SK-N-SH (cell line): ENCODE data around the gene TMEM184B. TPM values are rescaled to one million over a fixed set of nuclear protein-coding genes. Genes with fewer than 3 reads are reported as not detected.

Experiments
- CTCF ChIA-PET: fragments of 300-600, 350-600 bp; formaldehyde crosslinking; extraction: SDS; loops from one replicate; lab custom pipeline; 2021; lab: Yijun Ruan, JAX
- POLR2A ChIA-PET: fragments of 350-600 bp; sonication (Branson Sonifier 250); formaldehyde crosslinking; extraction: SDS; loops from one replicate; lab custom pipeline; 2020; ENCODE audit warnings: antibody characterized with exemption, inconsistent platforms; lab: Yijun Ruan, JAX
- DNase-seq: peaks from one replicate; pipeline ENCODE4 v3.0.0; 2012
- H2AFZ ChIP-seq: fragments of 200-600 bp; sonication (generic); 2 replicates; pipeline ENCODE4 v1.8.1; 2016; ENCODE audit warnings: antibody characterized with exemption, mild to moderate bottlenecking, low read depth
- H3F3A ChIP-seq: fragments of 200-600 bp; sonication (generic); replicated peaks from 2 replicates; pipeline ENCODE3; 2016; ENCODE audit warnings: antibody characterized with exemption, mild to moderate bottlenecking; ENCODE audit not compliant: insufficient read depth
- H3K27ac ChIP-seq, 2 experiments: fragments of 200-500 bp in 1 of 2; fragments of 200-600 bp in 1 of 2; sonication (Bioruptor generic) in 1 of 2; sonication (generic), shearing (Covaris generic) in 1 of 2; 2 replicates each; pipeline versions ENCODE4 v1.5.1 to v1.6.1; 2014 to 2016; ENCODE audit warnings: low read depth in 2 of 2, inconsistent platforms in 1 of 2, low read length in 1 of 2, mild to moderate bottlenecking in 1 of 2, mixed read lengths in 1 of 2
- H3K27me3 ChIP-seq: fragments of 200-600 bp; sonication (generic), shearing (Covaris generic); 2 replicates; pipeline ENCODE4 v1.6.1; 2016; ENCODE audit warnings: mixed run types; ENCODE audit not compliant: insufficient read depth
- H3K36me3 ChIP-seq, 2 experiments: fragments of 200-500 bp in 1 of 2; fragments of 200-600 bp in 1 of 2; sonication (Bioruptor generic) in 1 of 2; sonication (generic) in 1 of 2; replicated peaks in 1 of 2; 2 replicates each; pipeline versions ENCODE3 to v1.5.1; 2014 to 2016; ENCODE audit warnings: low read length in 1 of 2, mild to moderate bottlenecking in 1 of 2; ENCODE audit not compliant: insufficient read depth in 2 of 2, control insufficient read depth in 1 of 2
- H3K4me1 ChIP-seq, 2 experiments: fragments of 200-500 bp in 1 of 2; fragments of 200-600 bp in 1 of 2; sonication (Bioruptor generic) in 1 of 2; sonication (generic), shearing (Covaris generic) in 1 of 2; 2 replicates each; pipeline versions ENCODE4 v1.5.1 to v1.6.1; 2014 to 2016; ENCODE audit warnings: low read depth in 1 of 2, low read length in 1 of 2, mixed run types in 1 of 2; ENCODE audit not compliant: insufficient read depth in 2 of 2, control insufficient read depth in 1 of 2
- H3K4me2 ChIP-seq: fragments of 200-600 bp; sonication (generic), shearing (Covaris generic); 2 replicates; pipeline ENCODE4 v1.6.1; 2017; ENCODE audit warnings: mixed run types
- H3K4me3 ChIP-seq, 2 experiments: fragments of 200-500 bp in 1 of 2; fragments of 200-600 bp in 1 of 2; sonication (Bioruptor generic) in 1 of 2; sonication (generic), shearing (Covaris generic) in 1 of 2; 2 replicates each; pipeline versions ENCODE4 v1.5.1 to v1.8.1; 2014 to 2016; ENCODE audit warnings: low read depth in 2 of 2, inconsistent platforms in 1 of 2, low read length in 1 of 2, mild to moderate bottlenecking in 1 of 2, mixed read lengths in 1 of 2, moderate library complexity in 1 of 2
- H3K79me2 ChIP-seq: fragments of 200-600 bp; sonication (generic); 2 replicates; pipeline ENCODE4 v1.8.1; 2017; ENCODE audit warnings: mild to moderate bottlenecking; ENCODE audit not compliant: insufficient read depth
- H3K9ac ChIP-seq: fragments of 200-600 bp; sonication (generic); 2 replicates; pipeline ENCODE4 v1.6.1; 2017; ENCODE audit warnings: mixed run types
- H3K9me2 ChIP-seq: fragments of 200-600 bp; sonication (generic); 2 replicates; pipeline ENCODE4 v1.6.1; 2017; ENCODE audit warnings: mixed run types
- H3K9me3 ChIP-seq: fragments of 200-600 bp; sonication (generic); 2 replicates; pipeline ENCODE4 v1.6.1; 2017; ENCODE audit warnings: mixed run types, mild to moderate bottlenecking, moderate library complexity
- H4K20me1 ChIP-seq: fragments of 200-600 bp; sonication (generic); 2 replicates; pipeline ENCODE4 v1.6.1; 2017; ENCODE audit warnings: mild to moderate bottlenecking, mixed run types; ENCODE audit not compliant: insufficient read depth
- CHD2 ChIP-seq: fragments of 150-350 bp; IDR thresholded peaks from 2 replicates; pipeline ENCODE4 v1.6.1; 2018; ENCODE audit warnings: low read length; ENCODE audit not compliant: partially characterized antibody
- ELF1 ChIP-seq: IDR thresholded peaks from 2 replicates; pipeline ENCODE4 v1.4.0; 2012
- FOSL2 ChIP-seq: IDR thresholded peaks from 2 replicates; pipeline ENCODE4 v1.4.0; 2012; ENCODE audit warnings: low read depth, mild to moderate bottlenecking, moderate library complexity, borderline replicate concordance
- FOXM1 ChIP-seq: IDR thresholded peaks from 2 replicates; pipeline ENCODE4 v1.4.0; 2012; ENCODE audit warnings: low read depth, mild to moderate bottlenecking
- GABPA ChIP-seq: IDR thresholded peaks from 2 replicates; pipeline ENCODE4 v1.4.0; 2012; ENCODE audit warnings: low read depth, mild to moderate bottlenecking
- GATA2 ChIP-seq: sonication (generic); formaldehyde crosslinking; IDR thresholded peaks from 2 replicates; pipeline ENCODE4 v1.5.0; 2020; ENCODE audit warnings: mild to moderate bottlenecking, missing genetic modification reagents
- JUND ChIP-seq: IDR thresholded peaks from 2 replicates; pipeline ENCODE4 v1.4.0; 2012
- MEF2A ChIP-seq: IDR thresholded peaks from 2 replicates; pipeline ENCODE4 v1.4.0; 2012; ENCODE audit warnings: low read depth, borderline replicate concordance
- NFIC ChIP-seq: IDR thresholded peaks from 2 replicates; pipeline ENCODE4 v1.4.0; 2012; ENCODE audit warnings: borderline replicate concordance
- NRF1 ChIP-seq: IDR thresholded peaks from 2 replicates; pipeline ENCODE4 v1.6.1; 2012; ENCODE audit warnings: low read depth, mild to moderate bottlenecking, low read length
- POLR2AphosphoS5 ChIP-seq: IDR thresholded peaks from 2 replicates; pipeline ENCODE4 v1.6.1; 2012; ENCODE audit warnings: low read depth, low read length
- RCOR1 ChIP-seq: fragments of 150-350 bp; IDR thresholded peaks from 2 replicates; pipeline ENCODE4 v1.6.1; 2017; ENCODE audit warnings: antibody characterized with exemption, low read length
- RFX5 ChIP-seq: IDR thresholded peaks from 2 replicates; pipeline ENCODE4 v1.6.1; 2012; ENCODE audit warnings: mild to moderate bottlenecking, improper control_type of control experiment, low read length
- SIN3A ChIP-seq: IDR thresholded peaks from 2 replicates; pipeline ENCODE4 v1.6.1; 2012; ENCODE audit warnings: low read depth, mild to moderate bottlenecking, low read length, moderate library complexity, borderline replicate concordance
- SMC3 ChIP-seq: IDR thresholded peaks from 2 replicates; pipeline ENCODE4 v1.6.1; 2012; ENCODE audit warnings: low read depth, low read length, improper control_type of control experiment
- TAF1 ChIP-seq: IDR thresholded peaks from 2 replicates; pipeline ENCODE4 v1.6.1; 2012; ENCODE audit warnings: low read depth, mild to moderate bottlenecking, low read length, moderate library complexity, borderline replicate concordance
- TCF12 ChIP-seq: IDR thresholded peaks from 2 replicates; pipeline ENCODE4 v1.4.0; 2012
- TEAD4 ChIP-seq: IDR thresholded peaks from 2 replicates; pipeline ENCODE4 v1.4.0; 2012; ENCODE audit warnings: mild to moderate bottlenecking, borderline replicate concordance; ENCODE audit not compliant: insufficient read depth
- YY1 ChIP-seq: IDR thresholded peaks from 2 replicates; pipeline ENCODE4 v1.4.0; 2012; ENCODE audit warnings: low read depth, mild to moderate bottlenecking
- WGBS: methylation state at CpG from one replicate; pipeline ENCODE4 v1.1.6; 2017; ENCODE audit warnings: low lambda C conversion rate; 5-methylcytosine and 5-hydroxymethylcytosine counted together
- polyA plus RNA-seq, 3 experiments: library from polyadenylated mRNA; depleted of rRNA; stranded (reverse); fragments of >200 nt; gene quantifications; 2 replicates each; pipeline ENCODE4 v1.2.3, GENCODE V29; 2012
- TF ChIP-seq, protein P1 (sequence below): fragments of 200-600 bp; sonication (generic); IDR thresholded peaks from 2 replicates; pipeline ENCODE4 v1.6.1; 2017; ENCODE audit warnings: antibody characterized with exemption, mild to moderate bottlenecking, moderate library complexity
- TF ChIP-seq, protein P2 (sequence below): IDR thresholded peaks from 2 replicates; pipeline ENCODE4; 2012
- TF ChIP-seq, protein P3 (sequence below): IDR thresholded peaks from 2 replicates; pipeline ENCODE4 v1.4.0; 2012; ENCODE audit warnings: low read depth, borderline replicate concordance

The TMEM184B gene
- polyA plus RNA-seq, 1 of the 3 experiments (the other 2 are of a cell fraction): 25.3 TPM

DNA sequence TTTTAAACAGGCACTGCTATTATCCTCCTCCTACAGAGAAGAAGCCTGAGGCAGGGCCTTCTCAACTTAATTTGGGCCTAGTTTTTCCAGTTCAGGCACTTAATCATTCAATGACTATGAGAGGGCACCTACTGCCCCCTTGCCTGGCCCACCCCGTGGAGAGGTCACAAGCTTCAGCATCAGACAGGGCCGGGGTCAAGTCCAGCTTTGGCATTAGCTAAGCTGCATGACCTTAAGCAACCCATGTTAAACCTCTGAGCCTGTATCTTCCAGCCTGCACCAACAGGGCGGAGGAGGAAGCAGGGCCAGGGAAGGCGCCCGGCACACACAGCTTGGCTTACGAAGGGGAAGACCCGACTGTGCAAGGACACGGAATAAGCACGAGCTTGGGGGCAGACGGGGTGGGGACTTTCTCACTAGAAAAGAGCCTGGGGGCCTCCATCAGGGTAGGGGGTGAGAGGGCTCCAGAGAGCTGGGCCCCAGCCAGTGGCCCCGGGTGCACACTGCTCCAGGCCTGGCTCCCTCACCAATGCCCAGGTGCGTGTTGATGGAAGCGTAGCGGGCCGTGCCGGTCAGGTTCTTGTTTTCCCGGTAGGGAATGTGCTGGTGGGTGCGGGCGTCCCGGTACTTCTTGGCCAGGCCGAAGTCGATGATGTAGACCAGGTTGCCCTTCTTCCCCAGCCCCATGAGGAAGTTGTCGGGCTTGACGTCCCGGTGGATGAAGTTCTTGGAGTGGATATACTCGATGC lies 27.6 kb upstream of the TMEM184B start:
- CTCF ChIA-PET: no interaction called here

DNA sequence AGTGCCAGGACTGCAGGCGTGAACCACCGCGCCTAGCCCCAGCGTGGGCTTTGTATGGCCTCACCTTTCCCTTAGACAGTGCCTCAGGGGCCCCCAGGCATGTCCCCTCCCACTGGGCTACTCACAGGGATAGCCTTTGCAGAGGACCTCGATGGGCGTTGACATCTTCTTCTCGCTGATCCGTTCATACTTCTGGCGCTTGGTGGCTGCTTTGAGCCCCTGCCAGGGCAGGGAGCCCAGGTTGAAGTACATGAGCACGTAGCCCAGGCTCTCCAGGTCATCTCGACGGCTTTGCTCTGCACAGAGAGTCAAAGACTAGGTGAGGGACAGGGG lies 26.9 kb upstream of the TMEM184B start:
- H3K36me3 ChIP-seq: peaks cover 0 to 36% of the 10 kb centered on the region in 2 experiments
- peaks cover 35% of the 10 kb centered on the region for H4K20me1 ChIP-seq
- H3F3A ChIP-seq: no peaks in the 10 kb centered on the region
- DNase-seq: no peak
- H3K9me2 ChIP-seq: no peaks in the 10 kb centered on the region
- H3K9ac ChIP-seq: no peak overlapping the region
- no peak overlapping the region for H3K4me2 ChIP-seq
- POLR2A ChIA-PET: no interaction called here
- H3K27me3 ChIP-seq: no peaks in the 10 kb centered on the region
- H3K27ac ChIP-seq: no peak overlapping the region
- H3K9me3 ChIP-seq: no peaks in the 10 kb centered on the region
- H3K4me1 ChIP-seq: no peaks in the 10 kb centered on the region
- no peak overlapping the region for H2AFZ ChIP-seq
- H3K4me3 ChIP-seq: no peak overlapping the region
- whole genome bisulfite sequencing: 100% methylated on average over 3 of the region's 12 CpGs
- CTCF ChIA-PET: no interaction called here
- H3K79me2 ChIP-seq: peaks cover 34% of the 10 kb centered on the region
- TF ChIP-seq JUND (no peak), RFX5 (no peak), YY1 (no peak), SMC3 (no peak), ELF1 (no peak), FOXM1 (no peak), MEF2A (no peak), RCOR1 (no peak), FOSL2 (no peak), TEAD4 (no peak), SIN3A (no peak)
- TF ChIP-seq, protein P1, sequence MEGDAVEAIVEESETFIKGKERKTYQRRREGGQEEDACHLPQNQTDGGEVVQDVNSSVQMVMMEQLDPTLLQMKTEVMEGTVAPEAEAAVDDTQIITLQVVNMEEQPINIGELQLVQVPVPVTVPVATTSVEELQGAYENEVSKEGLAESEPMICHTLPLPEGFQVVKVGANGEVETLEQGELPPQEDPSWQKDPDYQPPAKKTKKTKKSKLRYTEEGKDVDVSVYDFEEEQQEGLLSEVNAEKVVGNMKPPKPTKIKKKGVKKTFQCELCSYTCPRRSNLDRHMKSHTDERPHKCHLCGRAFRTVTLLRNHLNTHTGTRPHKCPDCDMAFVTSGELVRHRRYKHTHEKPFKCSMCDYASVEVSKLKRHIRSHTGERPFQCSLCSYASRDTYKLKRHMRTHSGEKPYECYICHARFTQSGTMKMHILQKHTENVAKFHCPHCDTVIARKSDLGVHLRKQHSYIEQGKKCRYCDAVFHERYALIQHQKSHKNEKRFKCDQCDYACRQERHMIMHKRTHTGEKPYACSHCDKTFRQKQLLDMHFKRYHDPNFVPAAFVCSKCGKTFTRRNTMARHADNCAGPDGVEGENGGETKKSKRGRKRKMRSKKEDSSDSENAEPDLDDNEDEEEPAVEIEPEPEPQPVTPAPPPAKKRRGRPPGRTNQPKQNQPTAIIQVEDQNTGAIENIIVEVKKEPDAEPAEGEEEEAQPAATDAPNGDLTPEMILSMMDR: no peak
- TF ChIP-seq, protein P2, sequence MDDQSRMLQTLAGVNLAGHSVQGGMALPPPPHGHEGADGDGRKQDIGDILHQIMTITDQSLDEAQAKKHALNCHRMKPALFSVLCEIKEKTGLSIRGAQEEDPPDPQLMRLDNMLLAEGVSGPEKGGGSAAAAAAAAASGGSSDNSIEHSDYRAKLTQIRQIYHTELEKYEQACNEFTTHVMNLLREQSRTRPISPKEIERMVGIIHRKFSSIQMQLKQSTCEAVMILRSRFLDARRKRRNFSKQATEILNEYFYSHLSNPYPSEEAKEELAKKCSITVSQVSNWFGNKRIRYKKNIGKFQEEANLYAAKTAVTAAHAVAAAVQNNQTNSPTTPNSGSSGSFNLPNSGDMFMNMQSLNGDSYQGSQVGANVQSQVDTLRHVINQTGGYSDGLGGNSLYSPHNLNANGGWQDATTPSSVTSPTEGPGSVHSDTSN: no peak

More for the DNA sequence above, 27.6 kb upstream of the TMEM184B start:
- Histone ChIP-seq H3K27ac (no peak overlapping the region), H3K4me2 (no peak overlapping the region), H3K4me1 (no peaks in the 10 kb centered on the region), H3K36me3 (peaks cover 0 to 34% of the 10 kb centered on the region in 2 experiments), H3K9ac (no peak overlapping the region), H3K9me3 (no peaks in the 10 kb centered on the region), H3K4me3 (no peak overlapping the region), H3K9me2 (no peaks in the 10 kb centered on the region), H3K79me2 (peaks cover 41% of the 10 kb centered on the region), H4K20me1 (peaks cover 41% of the 10 kb centered on the region), H3F3A (no peaks in the 10 kb centered on the region), H2AFZ (no peak overlapping the region), H3K27me3 (no peaks in the 10 kb centered on the region)
- WGBS: 92% methylated on average over 18 of the region's 26 CpGs
- TF ChIP-seq NRF1 (no peak), GATA2 (CRISPR knock-in tag) (no peak), TAF1 (no peak), CHD2 (no peak), GABPA (no peak), NFIC (no peak), POLR2AphosphoS5 (no peak), TEAD4 (no peak), TCF12 (no peak), RCOR1 (no peak), FOSL2 (no peak)
- TF ChIP-seq, protein P3, sequence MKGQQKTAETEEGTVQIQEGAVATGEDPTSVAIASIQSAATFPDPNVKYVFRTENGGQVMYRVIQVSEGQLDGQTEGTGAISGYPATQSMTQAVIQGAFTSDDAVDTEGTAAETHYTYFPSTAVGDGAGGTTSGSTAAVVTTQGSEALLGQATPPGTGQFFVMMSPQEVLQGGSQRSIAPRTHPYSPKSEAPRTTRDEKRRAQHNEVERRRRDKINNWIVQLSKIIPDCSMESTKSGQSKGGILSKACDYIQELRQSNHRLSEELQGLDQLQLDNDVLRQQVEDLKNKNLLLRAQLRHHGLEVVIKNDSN: no peak
- TF ChIP-seq, protein P2: no peak
- TF ChIP-seq, protein P1: no peak
- DNase-seq: no peak
- POLR2A ChIA-PET: no interaction called here
